Fibroblast of lung (primary cell): ENCODE measurements around the gene NCOA5.

Experiments used
- EZH2 ChIP-seq: IDR thresholded peaks from 2 replicates; pipeline ENCODE4 v1.5.1; 2012; ENCODE audit warnings: low read length, control low read depth, mild to moderate bottlenecking; ENCODE audit errors: missing control alignments
- TF ChIP-seq, protein P1 (sequence below), 2 donors: IDR thresholded peaks in 1 of 2; conservative IDR thresholded peaks in 1 of 2; 1 replicate in 1 of 2; 2 replicates in 1 of 2; pipeline ENCODE4 v1.5.1; 2011 to 2012; ENCODE audit warnings: low read length in 2 of 2, control low read depth in 1 of 2, inconsistent platforms in 1 of 2, low read depth in 1 of 2, mild to moderate bottlenecking in 1 of 2

DNA sequence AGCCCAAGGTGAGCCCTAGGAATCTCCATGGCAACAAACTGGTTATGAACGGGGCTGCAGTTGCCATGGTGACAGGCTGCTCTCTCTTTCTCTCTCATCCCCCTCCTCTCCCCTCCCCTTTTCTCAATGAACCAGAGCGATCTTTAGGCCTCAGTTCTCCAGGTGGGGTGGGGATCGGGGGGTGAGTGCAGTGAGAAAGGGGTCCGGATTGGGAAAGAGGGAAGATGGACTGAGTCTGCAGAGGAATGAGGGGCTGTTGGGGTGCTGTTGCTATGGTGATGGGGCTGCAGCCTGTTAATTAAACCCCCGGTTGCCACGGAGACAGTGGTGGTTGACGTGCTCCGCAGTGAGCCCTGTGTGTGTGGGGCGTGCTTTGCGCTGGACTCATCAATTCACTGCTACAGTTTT is 64.4 kb downstream of the NCOA5 start:
- TF ChIP-seq, protein P1, sequence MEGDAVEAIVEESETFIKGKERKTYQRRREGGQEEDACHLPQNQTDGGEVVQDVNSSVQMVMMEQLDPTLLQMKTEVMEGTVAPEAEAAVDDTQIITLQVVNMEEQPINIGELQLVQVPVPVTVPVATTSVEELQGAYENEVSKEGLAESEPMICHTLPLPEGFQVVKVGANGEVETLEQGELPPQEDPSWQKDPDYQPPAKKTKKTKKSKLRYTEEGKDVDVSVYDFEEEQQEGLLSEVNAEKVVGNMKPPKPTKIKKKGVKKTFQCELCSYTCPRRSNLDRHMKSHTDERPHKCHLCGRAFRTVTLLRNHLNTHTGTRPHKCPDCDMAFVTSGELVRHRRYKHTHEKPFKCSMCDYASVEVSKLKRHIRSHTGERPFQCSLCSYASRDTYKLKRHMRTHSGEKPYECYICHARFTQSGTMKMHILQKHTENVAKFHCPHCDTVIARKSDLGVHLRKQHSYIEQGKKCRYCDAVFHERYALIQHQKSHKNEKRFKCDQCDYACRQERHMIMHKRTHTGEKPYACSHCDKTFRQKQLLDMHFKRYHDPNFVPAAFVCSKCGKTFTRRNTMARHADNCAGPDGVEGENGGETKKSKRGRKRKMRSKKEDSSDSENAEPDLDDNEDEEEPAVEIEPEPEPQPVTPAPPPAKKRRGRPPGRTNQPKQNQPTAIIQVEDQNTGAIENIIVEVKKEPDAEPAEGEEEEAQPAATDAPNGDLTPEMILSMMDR (conservative IDR thresholded peaks at IDR 0.05 in 1 of 2, IDR thresholded peaks at IDR 0.05 in 1 of 2; ENCODE audit: low read depth in 1 of 2, low read length in 2 of 2): no peak
- no peak for TF ChIP-seq EZH2
